CMK (cell line): Measurements from ENCODE around the gene ATRAID.

Source experiments
- DNase-seq: peaks from one replicate; pipeline ENCODE4 v3.0.0-alpha.2; 2010; ENCODE audit warnings: low read depth

Gene ATRAID

GRCh38 chr2:27250652-27251379 is 39.0 kb downstream of the ATRAID start:
- no peak for DNase-seq

GRCh38 chr2:27251766-27252165 is 39.9 kb downstream of the ATRAID start:
- no peak for DNase-seq

GRCh38 chr2:27255187-27255586 is 43.3 kb downstream of the ATRAID start:
- DNase-seq: no peak

GRCh38 chr2:27255660-27256059 is 43.8 kb downstream of the ATRAID start:
- no peak for DNase-seq

GRCh38 chr2:27256855-27257454 is 45.1 kb downstream of the ATRAID start:
- DNase-seq: no peak

GRCh38 chr2:27258051-27258450 is 46.2 kb downstream of the ATRAID start:
- DNase-seq: no peak

- no peak for DNase-seq
These were observed 49.5 kb downstream of the ATRAID start for GRCh38 chr2:27261241-27261925.

GRCh38 chr2:27261926-27262298 is 50.1 kb downstream of the ATRAID start:
- no peak for DNase-seq

GRCh38 chr2:27262379-27263286 is 50.8 kb downstream of the ATRAID start, which contains the start of gene SLC30A3:
SLC30A3 (minus strand) TSS chr2:27263047; CDS start chr2:27262906, 141 bp downstream.
- no peak for DNase-seq

- DNase-seq: no peak
These were observed 51.7 kb downstream of the ATRAID start for GRCh38 chr2:27263287-27264252.

GRCh38 chr2:27264253-27264752 is 52.5 kb downstream of the ATRAID start:
- no peak for DNase-seq

GRCh38 chr2:27264753-27265535 is 53.1 kb downstream of the ATRAID start:
- no peak for DNase-seq

GRCh38 chr2:27265536-27265870 is 53.7 kb downstream of the ATRAID start:
- no peak for DNase-seq
